Sigmoid colon (tissue), 7 donors: ENCODE measurements around the gene ANXA2. TPM values are rescaled to one million over a fixed set of nuclear protein-coding genes. Genes with fewer than 3 reads are reported as not detected.

Experiments used
- DNase-seq: peaks from one replicate; pipeline ENCODE4 v3.0.0-alpha.2; 2019
- H3K27ac ChIP-seq, 4 donors: fragments of 200-600 bp; sonication (generic); one replicate each; pipeline ENCODE4 v1.5.1; 2016 to 2019; ENCODE audit warnings: mild to moderate bottlenecking in 1 of 4
- H3K27me3 ChIP-seq, 3 donors: fragments of 200-600 bp; sonication (generic); one replicate each; pipeline ENCODE4 v1.5.1; 2019; ENCODE audit warnings: mild to moderate bottlenecking in 1 of 3
- H3K36me3 ChIP-seq, 4 donors: fragments of 200-600 bp; sonication (generic); one replicate each; pipeline ENCODE4 v1.5.1; 2016 to 2019
- H3K4me1 ChIP-seq, 4 donors: fragments of 200-600 bp; sonication (generic); one replicate each; pipeline ENCODE4 v1.5.1; 2017 to 2019
- H3K4me3 ChIP-seq, 4 donors: fragments of 200-600 bp; sonication (generic); one replicate each; pipeline ENCODE4 v1.5.1; 2017 to 2019; ENCODE audit warnings: mild to moderate bottlenecking in 2 of 4, moderate library complexity in 1 of 4
- H3K9me3 ChIP-seq, 4 donors: fragments of 200-600 bp in 3 of 4; sonication (generic) in 3 of 4; one replicate each; pipeline versions ENCODE4 v1.5.1 to v1.6.1; 2013 to 2019
- EP300 ChIP-seq, 4 donors: sonication (generic); formaldehyde crosslinking; IDR thresholded peaks; one replicate each; pipeline ENCODE4 v1.6.1; 2017; ENCODE audit warnings: antibody characterized with exemption in 4 of 4
- POLR2A ChIP-seq, 2 donors: fragments of 450-650 bp; IDR thresholded peaks; one replicate each; pipeline ENCODE4 v1.6.1; 2016; ENCODE audit warnings: antibody characterized with exemption in 2 of 2, mild to moderate bottlenecking in 2 of 2, moderate library complexity in 2 of 2
- POLR2AphosphoS5 ChIP-seq, 4 donors: sonication (generic); formaldehyde crosslinking; IDR thresholded peaks; one replicate each; pipeline ENCODE4 v1.6.1; 2017; ENCODE audit warnings: antibody characterized with exemption in 4 of 4
- WGBS, 2 donors: extraction: QIAGEN DNeasy Blood & Tissue Kit; methylation state at CpG; one replicate each; pipeline ENCODE4 v1.1.7; 2013; 5-methylcytosine and 5-hydroxymethylcytosine counted together
- intact Hi-C: fragments of 100-400 bp; cut with DNase I; formaldehyde crosslinking; loops from one replicate; pipeline ENCODE4 v1.15.1; 2023
- polyA plus RNA-seq, 3 donors: library from polyadenylated mRNA; stranded (reverse); fragments of 200-250 nt; gene quantifications; one replicate each; pipeline ENCODE4 v1.2.3, GENCODE V29; 2013
- total RNA-seq, 4 donors: library from RNA; depleted of rRNA; stranded (reverse); fragments of >200 nt; gene quantifications; one replicate each; pipeline ENCODE4 v1.1.0, GENCODE V29; 2016
- TF ChIP-seq, protein P1 (sequence below), 4 experiments: fragments of 450-650 bp in 3 of 4; fragments of 200-600 bp in 1 of 4; IDR thresholded peaks; one replicate each; pipeline ENCODE4 v1.5.1; 2016 to 2019; ENCODE audit warnings: antibody characterized with exemption in 4 of 4, mild to moderate bottlenecking in 3 of 4, moderate library complexity in 2 of 4
- donor health status: healthy with polysubstance abuse.
- donor health status: Bipolar disorder and iron deficiency.
- donor health status: healthy.

The ANXA2 gene
- total and polyA plus RNA-seq, 7 donors, result 157 to 3,307 (median 366) TPM

DNA sequence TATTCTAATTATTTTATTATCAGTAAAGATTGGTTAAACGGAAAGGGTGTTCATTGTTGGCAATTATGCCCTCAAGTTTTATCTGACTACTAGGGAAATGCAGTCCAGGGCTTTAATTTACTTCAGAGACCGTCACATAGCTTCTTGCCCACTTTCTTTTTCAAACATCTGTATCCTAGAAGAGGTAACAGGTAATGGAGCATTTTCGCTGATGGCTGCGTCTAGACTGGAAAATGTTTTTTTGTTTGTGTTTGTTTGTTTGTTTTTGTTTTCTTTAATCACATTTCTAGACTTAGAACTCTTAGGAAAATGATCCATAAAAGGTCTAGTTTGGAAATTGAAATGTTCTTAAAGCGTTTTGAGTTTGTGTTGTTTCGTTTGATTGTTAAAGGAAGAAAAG is 71.4 kb downstream of the ANXA2 start:
- TF ChIP-seq EP300 (IDR thresholded peaks at IDR 0.05) (no peak), POLR2AphosphoS5 (IDR thresholded peaks at IDR 0.05) (no peak), POLR2A (IDR thresholded peaks at IDR 0.05) (no peak)
- Histone ChIP-seq H3K4me1 (no peaks in the 10 kb centered on the region), H3K9me3 (no peaks in the 10 kb centered on the region), H3K27ac (no peak overlapping the region), H3K27me3 (peaks cover 10 to 60% (median 25%) of the 10 kb centered on the region in 3 donors), H3K36me3 (no peaks in the 10 kb centered on the region), H3K4me3 (no peak overlapping the region)
- no peak for DNase-seq
- intact Hi-C loops, result loop anchor here (10.0 kb wide), 2 partner anchors 602 to 632 kb away; no protein-coding TSS in a partner anchor
- 15 to 31% methylated on average over 6 of the region's 6 CpGs for WGBS, 2 donors

DNA sequence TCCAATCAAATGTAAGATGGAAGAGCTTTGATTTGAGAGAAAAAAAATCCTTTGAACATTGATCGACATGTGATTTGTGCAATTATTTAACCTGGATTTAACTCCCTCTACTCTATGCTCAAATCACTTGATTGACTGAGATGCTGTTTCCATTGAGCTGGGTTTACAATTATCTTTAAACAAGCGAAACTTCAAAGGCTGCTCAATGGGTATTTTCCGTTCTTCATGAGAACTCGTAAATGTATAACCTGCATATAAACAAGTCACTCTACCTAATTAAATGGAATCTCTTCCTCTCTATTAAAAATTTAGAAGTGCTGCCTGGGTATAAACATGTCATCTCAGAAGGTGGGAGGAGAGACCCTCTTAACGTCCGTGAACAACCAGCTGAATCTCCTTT is 71.9 kb downstream of the ANXA2 start:
- Histone ChIP-seq H3K4me3 (no peak overlapping the region), H3K36me3 (no peaks in the 10 kb centered on the region), H3K27me3 (peaks cover 10 to 60% (median 25%) of the 10 kb centered on the region in 3 donors), H3K4me1 (no peaks in the 10 kb centered on the region), H3K9me3 (no peaks in the 10 kb centered on the region), H3K27ac (no peak overlapping the region)
- intact Hi-C loops, result loop anchor here (10.0 kb wide), 2 partner anchors 601 to 631 kb away; no protein-coding TSS in a partner anchor
- no peak for DNase-seq
- WGBS, 2 donors, result 20 to 55% methylated on average over 6 of the region's 6 CpGs
- TF ChIP-seq POLR2AphosphoS5 (IDR thresholded peaks at IDR 0.05) (no peak), EP300 (IDR thresholded peaks at IDR 0.05) (no peak), POLR2A (IDR thresholded peaks at IDR 0.05) (no peak)
- TF ChIP-seq, protein P1, sequence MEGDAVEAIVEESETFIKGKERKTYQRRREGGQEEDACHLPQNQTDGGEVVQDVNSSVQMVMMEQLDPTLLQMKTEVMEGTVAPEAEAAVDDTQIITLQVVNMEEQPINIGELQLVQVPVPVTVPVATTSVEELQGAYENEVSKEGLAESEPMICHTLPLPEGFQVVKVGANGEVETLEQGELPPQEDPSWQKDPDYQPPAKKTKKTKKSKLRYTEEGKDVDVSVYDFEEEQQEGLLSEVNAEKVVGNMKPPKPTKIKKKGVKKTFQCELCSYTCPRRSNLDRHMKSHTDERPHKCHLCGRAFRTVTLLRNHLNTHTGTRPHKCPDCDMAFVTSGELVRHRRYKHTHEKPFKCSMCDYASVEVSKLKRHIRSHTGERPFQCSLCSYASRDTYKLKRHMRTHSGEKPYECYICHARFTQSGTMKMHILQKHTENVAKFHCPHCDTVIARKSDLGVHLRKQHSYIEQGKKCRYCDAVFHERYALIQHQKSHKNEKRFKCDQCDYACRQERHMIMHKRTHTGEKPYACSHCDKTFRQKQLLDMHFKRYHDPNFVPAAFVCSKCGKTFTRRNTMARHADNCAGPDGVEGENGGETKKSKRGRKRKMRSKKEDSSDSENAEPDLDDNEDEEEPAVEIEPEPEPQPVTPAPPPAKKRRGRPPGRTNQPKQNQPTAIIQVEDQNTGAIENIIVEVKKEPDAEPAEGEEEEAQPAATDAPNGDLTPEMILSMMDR (IDR thresholded peaks at IDR 0.05), result no peak

DNA sequence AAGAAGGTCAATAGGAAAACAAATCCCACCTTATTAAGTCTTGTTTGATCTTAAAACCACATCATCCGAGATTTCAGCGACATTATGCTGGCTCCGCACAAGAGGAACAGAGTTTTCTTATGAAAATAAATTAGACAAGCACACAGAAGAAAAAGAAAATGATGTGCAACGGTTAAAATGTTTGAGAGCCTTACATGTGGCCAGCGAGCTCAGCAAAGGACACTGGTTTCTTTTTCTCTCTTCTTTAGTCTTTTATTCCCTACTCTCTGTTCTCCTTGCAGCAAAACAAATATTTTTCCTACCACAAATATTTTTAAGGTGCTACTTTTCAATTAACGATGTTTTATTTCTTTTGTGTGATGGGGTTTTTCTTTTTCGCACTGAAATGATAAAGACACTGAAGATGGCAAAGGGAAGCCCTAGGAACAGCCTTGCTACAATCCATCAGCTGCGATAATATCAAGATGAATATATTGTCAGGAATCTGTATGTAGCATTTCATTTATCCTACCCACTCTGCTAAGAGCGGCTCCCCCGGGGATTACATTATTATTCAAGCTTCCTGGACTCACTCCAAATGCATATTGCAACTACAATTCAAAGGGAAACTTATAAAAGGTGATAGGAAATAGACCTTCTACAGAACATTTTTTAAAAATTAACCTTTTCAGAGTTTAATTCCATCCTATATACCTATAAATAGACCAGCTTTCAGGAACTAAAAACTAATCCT is 72.9 kb downstream of the ANXA2 start:
- no peaks in the 10 kb centered on the region for H3K9me3 ChIP-seq
- DNase-seq, result no peak
- H3K4me3 ChIP-seq, result no peak overlapping the region
- peaks cover 10 to 58% (median 25%) of the 10 kb centered on the region in 3 donors for H3K27me3 ChIP-seq
- TF ChIP-seq, protein P1 (IDR thresholded peaks at IDR 0.05), result no peak
- no peak for TF ChIP-seq EP300 (IDR thresholded peaks at IDR 0.05)
- no peak for TF ChIP-seq POLR2A (IDR thresholded peaks at IDR 0.05)
- TF ChIP-seq POLR2AphosphoS5 (IDR thresholded peaks at IDR 0.05), result no peak
- no peaks in the 10 kb centered on the region for H3K36me3 ChIP-seq
- H3K27ac ChIP-seq, result no peak overlapping the region
- 52 to 68% methylated on average over 10 of the region's 10 CpGs for WGBS, 2 donors
- intact Hi-C loops, result loop anchor here (10.0 kb wide), 2 partner anchors 600 to 630 kb away; no protein-coding TSS in a partner anchor
- H3K4me1 ChIP-seq, result no peaks in the 10 kb centered on the region

DNA sequence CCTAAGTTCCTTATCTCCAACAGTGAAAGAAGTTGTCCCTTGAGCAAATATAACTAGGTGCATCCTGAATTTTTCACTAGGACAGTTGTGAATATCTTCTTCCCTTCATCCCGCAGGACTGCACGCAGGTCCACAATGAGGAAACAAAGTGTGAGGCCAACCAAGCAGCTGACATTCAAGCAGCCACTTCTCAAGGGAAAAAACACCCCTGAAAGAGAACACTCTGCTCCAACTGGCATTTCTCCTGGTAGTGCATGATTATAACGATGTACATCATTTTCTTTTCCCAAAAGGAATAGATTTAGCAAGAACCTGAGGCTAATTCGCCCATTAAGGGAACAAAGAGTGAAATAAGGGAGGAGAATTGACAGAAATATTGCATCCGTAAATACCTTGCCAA is 74.5 kb downstream of the ANXA2 start:
- Histone ChIP-seq H3K4me3 (no peak overlapping the region), H3K4me1 (no peaks in the 10 kb centered on the region), H3K9me3 (no peaks in the 10 kb centered on the region), H3K36me3 (no peaks in the 10 kb centered on the region), H3K27ac (no peak overlapping the region), H3K27me3 (peaks cover 10 to 42% (median 24%) of the 10 kb centered on the region in 3 donors)
- intact Hi-C loops, result loop anchor here (10.0 kb wide), 2 partner anchors 599 to 629 kb away; no protein-coding TSS in a partner anchor
- DNase-seq, result no peak
- 34 to 74% methylated on average over 5 of the region's 5 CpGs for WGBS, 2 donors
- no peak for TF ChIP-seq EP300 (IDR thresholded peaks at IDR 0.05)
- TF ChIP-seq POLR2AphosphoS5 (IDR thresholded peaks at IDR 0.05), result no peak
- TF ChIP-seq, protein P1 (IDR thresholded peaks at IDR 0.05), result no peak
- TF ChIP-seq POLR2A (IDR thresholded peaks at IDR 0.05), result no peak

DNA sequence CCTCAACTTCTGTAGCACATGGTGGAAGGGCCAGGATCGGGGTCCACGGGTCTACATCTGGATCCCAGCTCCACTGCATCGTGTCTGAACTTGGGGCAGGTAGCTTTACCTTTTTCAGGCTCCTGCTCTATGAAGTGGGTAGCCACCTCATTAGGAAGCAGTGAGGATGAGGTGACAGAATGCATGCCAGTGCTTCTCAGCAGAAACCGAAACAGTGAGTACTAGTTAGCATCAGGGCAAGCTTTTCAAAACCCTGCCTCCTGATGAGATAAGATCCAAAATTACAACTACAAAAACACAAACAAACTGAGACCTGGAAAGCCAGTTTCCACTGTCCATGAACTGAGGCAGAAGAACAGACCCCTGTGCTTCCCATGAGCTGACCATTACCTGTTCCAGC is 77.4 kb downstream of the ANXA2 start:
- no peak overlapping the region for H3K27ac ChIP-seq
- no peaks in the 10 kb centered on the region for H3K36me3 ChIP-seq
- TF ChIP-seq POLR2A (IDR thresholded peaks at IDR 0.05) (no peak), EP300 (IDR thresholded peaks at IDR 0.05) (no peak), POLR2AphosphoS5 (IDR thresholded peaks at IDR 0.05) (no peak)
- TF ChIP-seq, protein P1 (IDR thresholded peaks at IDR 0.05), result no peak
- H3K4me1 ChIP-seq, result no peaks in the 10 kb centered on the region
- no peak for DNase-seq
- WGBS, 2 donors, result 88 to 90% methylated on average over 4 of the region's 4 CpGs
- peaks cover 0 to 13% (median 0%) of the 10 kb centered on the region in 3 donors for H3K27me3 ChIP-seq
- H3K9me3 ChIP-seq, result no peaks in the 10 kb centered on the region
- no peak overlapping the region for H3K4me3 ChIP-seq
- intact Hi-C loops, result loop anchor here (10.0 kb wide), 2 partner anchors 596 to 626 kb away; no protein-coding TSS in a partner anchor
